B cell (primary cell): ENCODE results near the gene HES1.

ENCODE experiments used
- CTCF ChIP-seq: fragments of 200-600 bp; IDR thresholded peaks from one replicate; pipeline ENCODE4 v1.8.0; 2022; ENCODE audit warnings: antibody characterized with exemption, mild to moderate bottlenecking
- EZH2 ChIP-seq: IDR thresholded peaks from 2 replicates; pipeline ENCODE4 v1.6.1; 2012; ENCODE audit warnings: borderline replicate concordance, low read depth, mild to moderate bottlenecking, moderate library complexity, low read length; ENCODE audit not compliant: insufficient read depth, poor library complexity, severe bottlenecking

- no peak for TF ChIP-seq CTCF
- TF ChIP-seq EZH2 = no peak
Observed at GRCh38 chr3:194162817-194163584, 27.1 kb downstream of the HES1 start.
